A549 (cell line): ENCODE results near the gene TGOLN2.

Experiments
- CEBPB ChIP-seq, 2 experiments: fragments of >200 bp in 1 of 2; sonication (Bioruptor Twin) in 1 of 2; formaldehyde crosslinking in 1 of 2; IDR thresholded peaks; 2 replicates each; pipeline ENCODE4 v1.6.1; 2012 to 2016
- CTCF ChIP-seq: fragments of >200 bp; sonication (Bioruptor Twin); formaldehyde crosslinking; IDR thresholded peaks from 3 replicates; pipeline ENCODE4 v1.5.1; 2016
- POLR2A ChIP-seq: IDR thresholded peaks from 2 replicates; pipeline ENCODE4 v1.6.1; 2012; ENCODE audit warnings: mild to moderate bottlenecking, low read length
- RAD21 ChIP-seq, 2 experiments: fragments of >200 bp in 1 of 2; sonication (Bioruptor Twin) in 1 of 2; formaldehyde crosslinking in 1 of 2; IDR thresholded peaks in 1 of 2; conservative IDR thresholded peaks in 1 of 2; 2 replicates in 1 of 2; 3 replicates in 1 of 2; pipeline ENCODE4 v1.6.1; 2012 to 2018; ENCODE audit warnings: inconsistent platforms in 1 of 2
- REST ChIP-seq: fragments of 200-600 bp; sonication (generic); IDR thresholded peaks from 2 replicates; pipeline ENCODE4 v1.6.1; 2016; ENCODE audit warnings: antibody characterized with exemption, mild to moderate bottlenecking, moderate library complexity

DNA sequence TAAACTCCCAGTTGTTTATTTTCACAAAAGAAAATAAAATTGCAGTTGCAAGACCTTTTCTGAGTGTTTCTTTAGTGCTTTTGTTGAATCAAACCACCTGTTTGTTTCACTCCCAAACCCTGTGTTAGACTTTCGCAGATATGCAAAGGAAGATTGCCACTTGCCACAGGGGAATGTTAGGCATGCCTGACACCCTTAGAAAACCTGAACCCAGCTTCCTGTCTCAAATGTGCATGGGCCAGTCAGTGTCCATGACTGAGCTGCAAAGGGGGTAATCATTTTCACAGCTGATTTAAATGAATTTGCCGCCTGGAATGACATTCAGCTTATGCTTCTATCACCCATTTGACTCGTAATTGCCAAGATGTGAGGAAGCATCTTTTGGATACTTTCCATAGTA lies 17.5 kb downstream of the TGOLN2 start:
- TF ChIP-seq CEBPB (IDR thresholded peaks at IDR 0.05) (no peak), RAD21 (conservative IDR thresholded peaks at IDR 0.05 in 1 of 2, IDR thresholded peaks at IDR 0.05 in 1 of 2) (no peak), POLR2A (no peak), REST (no peak), CTCF (no peak)
